ENCODE results near the gene ANKRD13D.

Gene ANKRD13D

GRCh38 chr11:67247946-67248550 lies 41.1 kb upstream of the ANKRD13D start:
- no peak for TF ChIP-seq CTCF (IDR thresholded peaks at IDR 0.05; ENCODE audit: low read depth, low read length)
- DNase-seq (ENCODE audit: low read depth, low spot score), result no peak
- no peak overlapping the region for H3K4me3 ChIP-seq (ENCODE audit: low read depth, low read length)
- in situ Hi-C loops (cut with HindIII; ENCODE audit: low sequenced_read_pairs), result no loop called here

DNA sequence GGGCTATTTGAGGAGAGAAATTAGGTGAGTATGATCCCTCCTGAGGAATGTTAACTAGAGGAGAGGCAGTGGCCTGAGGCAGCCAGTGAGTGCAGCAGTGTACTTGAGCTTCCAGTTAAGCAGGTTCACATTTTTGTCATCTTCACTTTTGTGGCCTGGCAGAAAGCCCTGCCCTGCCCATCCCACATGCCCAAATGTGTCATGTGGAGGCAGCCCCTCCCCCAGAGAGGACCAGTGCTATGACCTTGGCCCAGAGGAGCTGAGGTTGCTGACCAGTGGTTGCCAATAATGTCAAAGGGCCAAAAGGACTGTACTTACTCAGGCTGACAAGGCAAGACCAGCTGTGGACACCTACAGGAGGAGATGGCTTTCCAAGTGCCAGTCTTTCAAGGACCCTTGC lies 40.5 kb upstream of the ANKRD13D start:
- in situ Hi-C loops (cut with HindIII; ENCODE audit: low sequenced_read_pairs), result no loop called here
- TF ChIP-seq CTCF (IDR thresholded peaks at IDR 0.05; ENCODE audit: low read depth, low read length), result no peak
- no peak overlapping the region for H3K4me3 ChIP-seq (ENCODE audit: low read depth, low read length)
- DNase-seq (ENCODE audit: low read depth, low spot score), result no peak

DNA sequence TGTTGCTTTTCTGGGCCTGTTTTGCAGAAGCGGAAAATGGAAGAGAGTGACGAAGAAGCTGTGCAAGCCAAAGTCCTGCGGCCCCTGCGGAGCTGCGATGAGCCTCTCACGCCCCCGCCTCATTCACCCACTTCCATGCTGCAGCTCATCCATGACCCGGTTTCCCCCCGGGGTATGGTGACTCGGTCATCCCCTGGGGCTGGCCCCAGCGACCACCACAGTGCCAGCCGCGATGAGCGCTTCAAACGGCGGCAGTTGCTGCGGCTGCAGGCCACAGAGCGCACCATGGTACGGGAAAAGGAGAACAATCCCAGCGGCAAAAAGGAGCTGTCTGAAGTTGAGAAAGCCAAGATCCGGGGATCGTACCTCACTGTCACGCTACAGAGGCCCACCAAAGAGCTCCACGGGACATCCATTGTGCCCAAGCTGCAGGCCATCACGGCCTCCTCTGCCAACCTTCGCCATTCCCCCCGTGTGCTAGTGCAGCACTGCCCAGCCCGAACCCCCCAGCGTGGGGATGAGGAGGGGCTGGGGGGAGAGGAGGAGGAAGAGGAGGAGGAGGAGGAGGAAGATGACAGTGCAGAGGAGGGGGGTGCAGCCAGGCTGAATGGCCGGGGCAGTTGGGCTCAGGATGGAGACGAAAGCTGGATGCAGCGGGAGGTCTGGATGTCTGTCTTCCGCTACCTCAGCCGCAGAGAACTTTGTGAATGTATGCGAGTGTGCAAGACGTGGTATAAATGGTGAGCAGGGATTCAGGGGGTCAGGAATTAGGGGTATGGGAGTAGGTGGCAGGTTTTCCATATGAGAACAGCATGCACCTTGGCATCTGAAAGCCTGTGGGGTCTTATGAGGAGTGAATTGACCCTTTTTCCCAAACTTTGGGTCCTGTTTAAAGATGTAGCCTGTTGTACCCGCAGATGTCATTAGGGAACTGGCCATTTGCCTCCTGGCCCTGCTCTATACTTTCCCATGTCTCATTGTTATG lies 38.8 kb upstream of the ANKRD13D start:
- no peak overlapping the region for H3K4me3 ChIP-seq (ENCODE audit: low read depth, low read length)
- in situ Hi-C loops (cut with HindIII; ENCODE audit: low sequenced_read_pairs), result no loop called here
- no peak for DNase-seq (ENCODE audit: low read depth, low spot score)
- TF ChIP-seq CTCF (IDR thresholded peaks at IDR 0.05; ENCODE audit: low read depth, low read length), result no peak

GRCh38 chr11:67251841-67252240 lies 37.3 kb upstream of the ANKRD13D start:
- TF ChIP-seq CTCF (IDR thresholded peaks at IDR 0.05; ENCODE audit: low read depth, low read length), result no peak
- peak; percentile 31 for DNase-seq (ENCODE audit: low read depth, low spot score)
- H3K4me3 ChIP-seq (ENCODE audit: low read depth, low read length), result no peak overlapping the region
- in situ Hi-C loops (cut with HindIII; ENCODE audit: low sequenced_read_pairs), result no loop called here

DNA sequence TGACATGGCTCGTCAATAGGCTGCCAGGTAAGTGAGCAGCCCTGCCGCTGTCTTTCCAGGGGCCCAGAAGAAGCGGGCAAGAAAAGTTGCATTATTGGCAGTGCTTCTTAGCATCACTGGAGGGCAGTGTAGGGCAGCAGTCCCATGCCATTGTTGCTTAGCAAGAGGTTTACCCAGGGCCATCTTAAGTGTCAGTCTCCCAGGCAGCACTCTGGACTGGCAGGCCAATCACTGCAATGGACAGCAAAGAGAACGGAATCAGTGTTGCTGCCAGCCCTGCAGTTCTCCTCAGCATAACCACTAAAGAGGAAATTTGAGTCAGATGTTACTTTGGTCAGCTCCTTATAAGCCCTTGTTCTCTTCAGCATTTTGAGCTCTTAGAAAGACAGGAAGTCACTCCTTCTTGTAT lies 36.3 kb upstream of the ANKRD13D start:
- in situ Hi-C loops (cut with HindIII; ENCODE audit: low sequenced_read_pairs), result no loop called here
- TF ChIP-seq CTCF (IDR thresholded peaks at IDR 0.05; ENCODE audit: low read depth, low read length), result peak; percentile 52
- peak; percentile 50 for DNase-seq (ENCODE audit: low read depth, low spot score)
- no peak overlapping the region for H3K4me3 ChIP-seq (ENCODE audit: low read depth, low read length)

- TF ChIP-seq CTCF (IDR thresholded peaks at IDR 0.05; ENCODE audit: low read depth, low read length), result no peak
- no peak for DNase-seq (ENCODE audit: low read depth, low spot score)
- in situ Hi-C loops (cut with HindIII; ENCODE audit: low sequenced_read_pairs), result no loop called here
- H3K4me3 ChIP-seq (ENCODE audit: low read depth, low read length), result no peak overlapping the region
Measured at GRCh38 chr11:67253872-67254624, 35.1 kb upstream of the ANKRD13D start.

Measured in astrocyte of the spinal cord (primary cell).